Right atrium auricular region (tissue), 2 donors: ENCODE results near the gene POLR1A. TPM values are rescaled to one million over a fixed set of nuclear protein-coding genes. Genes with fewer than 3 reads are reported as not detected.

Experiments used
- DNase-seq: peaks from one replicate; pipeline ENCODE4 v3.0.0-alpha.2; 2019; ENCODE audit warnings: low spot score
- H3K27ac ChIP-seq, 2 donors: fragments of 200-600 bp; sonication (generic); 1 replicate in 1 of 2; 2 replicates in 1 of 2; pipeline ENCODE4 v1.5.1; 2016 to 2019
- H3K27me3 ChIP-seq, 2 donors: fragments of 200-600 bp; sonication (generic); one replicate each; pipeline versions ENCODE4 v1.5.1 to v1.6.0; 2017 to 2019
- H3K36me3 ChIP-seq: fragments of 200-600 bp; sonication (generic); one replicate; pipeline ENCODE4 v1.5.1; 2016
- H3K4me1 ChIP-seq, 2 donors: fragments of 200-600 bp; sonication (generic); one replicate each; pipeline versions ENCODE4 v1.5.1 to v1.6.0; 2017 to 2019
- H3K4me3 ChIP-seq, 2 donors: fragments of 200-600 bp; sonication (generic); 1 replicate in 1 of 2; 2 replicates in 1 of 2; pipeline ENCODE4 v1.5.1; 2017 to 2019; ENCODE audit warnings: mild to moderate bottlenecking in 1 of 2, moderate library complexity in 1 of 2
- H3K9me3 ChIP-seq, 2 donors: fragments of 200-600 bp; sonication (generic); one replicate each; pipeline ENCODE4 v1.5.1; 2019
- total RNA-seq, 2 donors: library from RNA; depleted of rRNA; stranded (reverse); fragments of >200 nt; gene quantifications; one replicate each; pipeline ENCODE4 v1.1.0, GENCODE V29; 2016
- TF ChIP-seq, protein P1 (sequence below), 2 donors: fragments of 200-600 bp; sonication (generic); IDR thresholded peaks; one replicate each; pipeline ENCODE4 v1.5.1; 2019; ENCODE audit warnings: antibody characterized with exemption in 2 of 2

Gene POLR1A
- total RNA-seq, 2 donors from 2014 or later: 14.1 to 20.6 TPM

DNA sequence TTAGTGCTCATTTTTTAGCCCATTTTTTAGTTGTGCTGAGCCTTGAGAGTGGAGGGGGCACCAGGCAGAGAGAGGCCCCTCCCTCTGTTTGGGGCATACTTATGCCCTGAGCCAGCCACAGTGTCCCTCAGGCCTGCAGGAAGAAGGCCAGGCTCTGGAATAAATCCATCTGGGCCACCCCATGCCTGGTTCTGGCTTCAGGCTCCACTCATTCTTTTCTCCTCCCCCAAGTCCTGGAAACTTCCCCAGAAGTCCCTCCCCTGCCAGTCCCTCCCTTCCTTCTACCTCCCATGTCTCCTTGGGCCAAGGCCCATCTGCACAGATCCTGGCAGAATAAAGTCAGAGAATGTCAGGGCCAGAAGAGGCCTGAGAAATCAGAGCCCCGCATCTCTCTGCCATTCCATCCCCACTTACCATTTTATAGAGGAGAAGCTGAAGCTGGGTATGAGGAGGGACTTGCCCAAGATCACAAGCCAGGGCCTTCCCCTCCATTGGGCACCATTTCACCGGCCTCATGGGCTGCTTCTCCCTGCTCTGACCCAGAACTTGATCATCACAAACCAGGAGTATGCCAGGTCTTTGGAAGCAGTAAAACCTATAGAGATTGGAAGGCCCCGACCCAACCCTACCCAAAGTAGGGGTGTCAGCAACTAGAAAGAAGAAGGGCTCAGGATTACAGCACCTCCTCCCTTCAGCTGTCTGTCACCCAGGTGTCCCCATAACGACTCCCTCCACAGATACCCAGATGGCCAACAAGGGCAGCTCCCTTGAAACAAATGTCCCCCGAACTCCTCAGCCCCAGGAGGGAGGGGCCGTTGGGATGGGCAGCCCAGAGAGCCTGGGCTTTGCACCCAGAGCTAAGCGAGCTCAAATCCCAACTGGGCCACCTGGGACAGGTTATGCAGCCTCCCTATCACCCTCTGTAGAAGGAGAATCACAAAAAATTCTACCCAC is 108.4 kb downstream of the POLR1A start:
- Histone ChIP-seq H3K4me3 (no peak overlapping the region), H3K27me3 (no peaks in the 10 kb centered on the region), H3K9me3 (no peaks in the 10 kb centered on the region), H3K27ac (peak overlapping the region; percentile 62 to 75), H3K4me1 (peaks cover 0 to 72% of the 10 kb centered on the region in 2 donors), H3K36me3 (no peaks in the 10 kb centered on the region)
- no peak for DNase-seq
- TF ChIP-seq, protein P1, sequence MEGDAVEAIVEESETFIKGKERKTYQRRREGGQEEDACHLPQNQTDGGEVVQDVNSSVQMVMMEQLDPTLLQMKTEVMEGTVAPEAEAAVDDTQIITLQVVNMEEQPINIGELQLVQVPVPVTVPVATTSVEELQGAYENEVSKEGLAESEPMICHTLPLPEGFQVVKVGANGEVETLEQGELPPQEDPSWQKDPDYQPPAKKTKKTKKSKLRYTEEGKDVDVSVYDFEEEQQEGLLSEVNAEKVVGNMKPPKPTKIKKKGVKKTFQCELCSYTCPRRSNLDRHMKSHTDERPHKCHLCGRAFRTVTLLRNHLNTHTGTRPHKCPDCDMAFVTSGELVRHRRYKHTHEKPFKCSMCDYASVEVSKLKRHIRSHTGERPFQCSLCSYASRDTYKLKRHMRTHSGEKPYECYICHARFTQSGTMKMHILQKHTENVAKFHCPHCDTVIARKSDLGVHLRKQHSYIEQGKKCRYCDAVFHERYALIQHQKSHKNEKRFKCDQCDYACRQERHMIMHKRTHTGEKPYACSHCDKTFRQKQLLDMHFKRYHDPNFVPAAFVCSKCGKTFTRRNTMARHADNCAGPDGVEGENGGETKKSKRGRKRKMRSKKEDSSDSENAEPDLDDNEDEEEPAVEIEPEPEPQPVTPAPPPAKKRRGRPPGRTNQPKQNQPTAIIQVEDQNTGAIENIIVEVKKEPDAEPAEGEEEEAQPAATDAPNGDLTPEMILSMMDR (IDR thresholded peaks at IDR 0.05): no peak

DNA sequence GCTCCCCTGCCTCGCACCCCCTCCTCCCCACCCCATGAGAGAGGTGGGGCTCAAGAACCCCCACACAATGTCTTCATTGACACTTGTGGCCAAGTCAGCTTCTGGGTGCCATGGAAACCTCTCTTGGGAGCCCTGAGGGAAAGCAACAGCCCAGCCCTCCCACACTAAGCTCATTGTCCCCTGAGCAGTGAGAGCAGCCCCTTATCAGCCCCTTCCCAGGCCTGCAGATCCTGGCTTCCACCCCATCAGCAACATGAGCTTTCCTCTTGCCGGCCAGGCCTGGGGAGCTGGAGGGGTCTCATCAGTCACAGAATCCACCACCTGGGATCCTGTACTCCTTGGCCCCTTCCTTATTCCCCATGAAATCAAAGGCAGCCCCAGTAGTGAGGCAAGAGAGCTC is 109.1 kb downstream of the POLR1A start:
- no peak overlapping the region for H3K4me3 ChIP-seq
- TF ChIP-seq, protein P1 (IDR thresholded peaks at IDR 0.05): no peak
- H3K27ac ChIP-seq: peak overlapping the region; percentile 62 to 75
- no peaks in the 10 kb centered on the region for H3K27me3 ChIP-seq
- H3K9me3 ChIP-seq: no peaks in the 10 kb centered on the region
- no peaks in the 10 kb centered on the region for H3K36me3 ChIP-seq
- peak; percentile 58 for DNase-seq
- H3K4me1 ChIP-seq: peaks cover 0 to 72% of the 10 kb centered on the region in 2 donors

DNA sequence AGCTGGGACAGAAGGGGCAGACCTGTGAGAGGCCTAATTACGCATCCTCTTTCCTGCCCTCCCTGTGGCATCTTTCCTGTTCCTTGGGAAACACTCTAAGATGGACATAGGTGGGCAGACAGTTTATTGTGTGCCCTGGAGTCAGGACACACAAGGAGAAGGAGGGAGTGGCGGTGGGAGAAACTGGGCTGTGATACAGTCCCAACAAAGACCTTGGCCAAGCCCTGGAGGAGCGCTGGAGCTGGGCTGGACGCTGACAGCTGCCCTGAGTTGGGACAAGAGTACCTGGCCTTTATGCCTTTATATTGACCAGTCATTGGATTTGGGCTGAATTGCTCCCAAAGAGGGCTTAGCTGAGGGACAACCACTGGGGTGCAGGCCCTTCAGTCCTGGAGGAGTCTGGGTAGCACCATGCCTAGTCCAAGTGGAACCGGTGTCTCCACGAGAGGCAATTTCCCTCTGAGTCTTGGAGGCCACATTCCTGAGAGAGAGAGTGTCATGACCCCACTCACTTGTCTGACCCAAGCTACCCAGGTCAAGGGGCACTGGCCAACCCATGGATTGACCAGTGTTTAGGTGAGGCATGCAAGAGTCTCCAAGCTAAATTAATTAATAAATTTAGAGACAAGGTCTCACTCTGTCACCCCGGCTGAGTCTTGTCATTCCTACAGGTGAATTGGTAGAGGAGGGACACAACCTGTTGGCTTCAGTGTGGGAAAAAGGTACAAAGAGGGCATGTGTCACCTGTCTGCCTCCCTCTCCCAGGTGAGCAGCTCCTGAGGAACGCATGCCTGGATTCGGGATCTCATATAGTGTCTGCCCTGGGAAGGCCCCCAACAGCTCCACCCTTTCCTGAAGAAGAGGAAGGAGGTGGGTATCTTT is 109.8 kb downstream of the POLR1A start:
- H3K9me3 ChIP-seq: no peaks in the 10 kb centered on the region
- H3K36me3 ChIP-seq: no peaks in the 10 kb centered on the region
- H3K4me1 ChIP-seq: peaks cover 0 to 69% of the 10 kb centered on the region in 2 donors
- TF ChIP-seq, protein P1 (IDR thresholded peaks at IDR 0.05): no peak
- no peaks in the 10 kb centered on the region for H3K27me3 ChIP-seq
- peak; percentile 54 for DNase-seq
- H3K4me3 ChIP-seq: no peak overlapping the region
- H3K27ac ChIP-seq: peak overlapping the region; percentile 62 to 75

DNA sequence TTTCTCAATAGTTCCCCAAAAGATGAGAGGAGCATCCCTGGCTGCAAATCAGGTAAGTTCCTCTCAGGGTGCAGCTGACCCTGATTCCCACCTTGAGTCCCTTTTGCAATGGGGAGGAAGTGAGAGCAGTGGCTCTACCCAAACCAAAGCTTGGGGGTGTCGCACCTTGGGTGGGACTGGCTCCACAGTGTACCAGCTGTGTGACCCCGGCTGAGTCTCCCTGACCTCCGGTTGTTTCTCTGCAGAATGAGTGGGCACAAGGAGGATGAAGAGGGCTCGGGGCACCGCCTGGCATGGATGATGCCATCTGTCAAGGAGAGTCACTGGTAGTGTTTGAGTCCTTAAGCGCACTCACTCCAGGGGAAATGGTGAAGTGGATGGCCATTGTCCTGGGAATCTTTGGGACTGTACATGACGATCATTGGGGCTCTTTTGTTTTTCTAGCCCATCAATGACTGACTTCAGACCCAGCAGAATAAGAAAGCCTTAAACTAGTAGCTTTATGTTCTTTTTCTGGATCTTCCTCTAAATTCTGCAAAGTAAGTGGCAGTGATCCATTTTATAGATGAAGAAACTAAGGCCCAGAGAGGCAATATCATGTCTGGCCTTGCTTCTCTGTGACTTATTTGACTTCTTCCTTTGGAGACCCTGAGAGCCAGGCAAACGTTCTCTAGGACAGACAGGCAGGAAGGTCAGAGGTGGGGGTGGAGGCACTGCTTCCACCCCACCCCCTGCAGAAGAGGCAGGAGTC is 110.6 kb downstream of the POLR1A start:
- H3K4me1 ChIP-seq: peaks cover 0 to 62% of the 10 kb centered on the region in 2 donors

DNA sequence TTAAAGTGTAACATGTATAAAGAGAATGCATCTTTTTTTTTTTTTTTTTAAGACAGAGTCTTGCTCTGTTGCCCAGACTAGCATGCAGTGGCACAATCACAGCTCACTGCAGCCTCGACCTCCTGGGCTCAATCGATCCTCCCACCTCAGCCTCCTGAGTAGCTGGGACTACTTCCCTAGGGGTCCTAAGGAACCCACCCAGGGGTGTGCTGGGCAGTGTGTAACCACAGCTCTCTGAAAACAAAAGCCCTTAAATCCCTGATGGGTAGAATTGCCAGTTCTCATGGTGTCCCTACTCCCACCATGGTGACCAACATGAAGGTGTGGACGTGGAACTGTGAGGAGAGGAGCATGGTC is 111.3 kb downstream of the POLR1A start:
- no peaks in the 10 kb centered on the region for H3K9me3 ChIP-seq
- H3K36me3 ChIP-seq: no peaks in the 10 kb centered on the region
- H3K27ac ChIP-seq: no peak overlapping the region
- no peak overlapping the region for H3K4me3 ChIP-seq
- peaks cover 0 to 55% of the 10 kb centered on the region in 2 donors for H3K4me1 ChIP-seq
- H3K27me3 ChIP-seq: no peaks in the 10 kb centered on the region
- TF ChIP-seq, protein P1 (IDR thresholded peaks at IDR 0.05): no peak
- DNase-seq: peak; percentile 30

More for the DNA sequence above, 110.6 kb downstream of the POLR1A start:
- H3K27ac ChIP-seq: no peak overlapping the region
- H3K4me3 ChIP-seq: no peak overlapping the region
- DNase-seq: peak; percentile 43
- H3K27me3 ChIP-seq: no peaks in the 10 kb centered on the region
- no peaks in the 10 kb centered on the region for H3K9me3 ChIP-seq
- TF ChIP-seq, protein P1 (IDR thresholded peaks at IDR 0.05): no peak
- H3K36me3 ChIP-seq: no peaks in the 10 kb centered on the region
